NCI-H510A treated with DMSO at 0.1 percent for 48 hours (cell line): Measurements from ENCODE around the gene HABP4.
"Not testable (repeated sequence)": the region's sequence is repeated elsewhere in the genome, so short reads cannot be mapped to it uniquely, and the experiment has no call there.

ENCODE experiments used
- DNase-seq: peaks from one replicate; lab custom pipeline; 2025; lab: John Stamatoyannopoulos, UW

Gene HABP4

DNA sequence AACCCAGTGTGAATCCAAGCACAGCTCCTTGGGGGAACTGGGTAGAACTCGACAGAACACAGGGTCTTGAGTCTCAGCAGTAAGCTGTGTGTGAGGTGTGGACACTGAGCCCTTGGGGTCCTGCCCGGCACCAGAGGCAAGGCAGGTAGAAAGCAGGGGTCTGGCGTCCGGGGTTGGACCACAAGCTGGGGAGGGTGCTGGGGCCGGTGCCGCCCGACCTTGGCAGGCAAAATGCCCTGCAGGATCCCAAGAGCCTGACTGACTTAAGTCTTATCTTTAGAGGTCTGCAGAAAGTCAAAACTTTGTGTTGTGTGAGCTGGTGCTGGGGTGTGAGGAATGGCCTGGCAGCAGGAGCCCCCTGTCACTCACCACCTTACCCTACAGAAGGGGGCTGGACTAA, 49.3 kb downstream of the HABP4 start:
- no peak for DNase-seq

DNA sequence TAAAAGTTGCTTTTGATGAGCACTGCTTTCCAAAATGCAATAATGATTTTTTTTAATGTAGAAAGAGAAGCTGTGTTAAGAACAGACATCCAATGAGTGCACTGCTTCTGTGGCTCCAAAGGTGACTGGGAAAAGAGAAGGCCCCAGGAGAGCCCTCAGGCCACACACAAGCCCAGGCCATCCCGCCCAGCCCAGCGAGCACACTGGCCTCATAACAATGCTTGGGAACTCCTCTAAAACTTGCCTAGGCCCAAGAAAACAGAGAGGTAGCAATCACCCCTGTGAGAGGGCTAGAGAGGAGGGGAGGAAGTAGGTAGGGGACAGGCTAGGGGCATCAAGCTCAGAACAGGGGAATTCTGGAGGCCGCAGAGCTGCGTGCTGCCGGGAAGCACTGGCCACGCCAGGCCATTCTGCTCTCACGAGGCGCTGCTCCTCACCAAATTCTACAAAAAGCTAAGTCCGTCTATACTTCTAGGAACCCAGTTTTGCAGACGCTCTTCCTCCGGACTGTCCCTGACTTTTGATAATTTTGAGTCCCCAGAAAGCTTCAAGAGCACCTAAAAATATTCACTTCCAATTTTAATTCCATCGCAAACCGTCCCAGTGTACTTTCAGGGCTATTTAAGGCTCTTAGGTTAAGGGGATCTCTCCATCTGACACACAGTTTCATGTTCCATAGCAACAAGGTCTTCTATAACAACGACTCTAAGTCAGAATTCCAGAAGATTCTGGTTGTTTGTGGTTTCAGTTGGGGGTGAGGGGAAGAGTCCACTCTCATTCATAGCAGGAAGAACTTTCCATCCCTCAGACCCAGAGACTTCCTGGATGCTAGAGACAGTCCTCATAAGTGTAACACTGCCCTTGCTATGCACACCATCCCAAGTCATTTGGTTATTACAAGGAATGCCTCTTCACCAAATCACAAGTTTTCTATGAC, 51.0 kb downstream of the HABP4 start:
- DNase-seq = no peak

DNA sequence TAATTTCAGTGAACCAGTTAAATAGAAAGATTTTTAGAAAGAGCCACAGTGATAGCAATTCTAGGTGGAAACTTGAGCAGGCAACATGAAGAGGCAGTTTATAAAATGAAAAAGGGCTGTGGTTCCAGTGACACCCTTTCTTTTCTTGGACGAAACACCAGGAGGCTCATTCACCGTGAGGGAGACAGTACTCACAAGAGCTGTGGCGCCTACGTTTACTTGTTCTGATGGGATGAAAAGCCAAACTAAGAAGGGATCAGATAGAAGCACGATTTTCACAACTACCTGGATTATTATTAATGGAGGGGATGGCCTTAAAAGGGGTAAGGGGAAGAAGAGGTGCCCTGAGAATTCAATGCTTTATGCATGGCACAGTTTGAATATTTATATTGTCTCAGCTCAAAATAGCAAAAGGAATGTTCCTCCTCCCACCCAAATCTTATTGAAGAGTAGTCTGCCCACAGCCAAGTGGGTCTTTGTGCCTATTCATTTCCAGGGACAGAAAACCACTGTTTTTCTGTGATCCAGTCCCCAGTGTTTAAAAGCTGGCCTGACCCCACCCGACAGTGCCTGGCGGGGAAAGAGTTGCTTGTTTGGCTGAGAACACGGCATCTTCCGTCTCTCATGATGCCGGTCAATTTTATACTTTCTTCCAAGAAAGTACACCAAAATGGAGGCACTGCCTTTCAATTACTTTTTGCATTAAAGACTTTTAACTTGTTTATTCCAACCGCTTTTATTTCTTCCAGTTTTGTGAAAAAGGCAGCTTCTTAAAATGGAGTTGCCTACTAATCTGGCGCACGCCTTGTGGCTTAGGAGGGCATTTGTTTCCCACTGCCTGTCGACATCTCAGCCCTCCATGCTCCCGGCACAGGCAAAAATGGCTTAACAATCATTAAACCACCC, 51.9 kb downstream of the HABP4 start:
- DNase-seq = no peak

DNA sequence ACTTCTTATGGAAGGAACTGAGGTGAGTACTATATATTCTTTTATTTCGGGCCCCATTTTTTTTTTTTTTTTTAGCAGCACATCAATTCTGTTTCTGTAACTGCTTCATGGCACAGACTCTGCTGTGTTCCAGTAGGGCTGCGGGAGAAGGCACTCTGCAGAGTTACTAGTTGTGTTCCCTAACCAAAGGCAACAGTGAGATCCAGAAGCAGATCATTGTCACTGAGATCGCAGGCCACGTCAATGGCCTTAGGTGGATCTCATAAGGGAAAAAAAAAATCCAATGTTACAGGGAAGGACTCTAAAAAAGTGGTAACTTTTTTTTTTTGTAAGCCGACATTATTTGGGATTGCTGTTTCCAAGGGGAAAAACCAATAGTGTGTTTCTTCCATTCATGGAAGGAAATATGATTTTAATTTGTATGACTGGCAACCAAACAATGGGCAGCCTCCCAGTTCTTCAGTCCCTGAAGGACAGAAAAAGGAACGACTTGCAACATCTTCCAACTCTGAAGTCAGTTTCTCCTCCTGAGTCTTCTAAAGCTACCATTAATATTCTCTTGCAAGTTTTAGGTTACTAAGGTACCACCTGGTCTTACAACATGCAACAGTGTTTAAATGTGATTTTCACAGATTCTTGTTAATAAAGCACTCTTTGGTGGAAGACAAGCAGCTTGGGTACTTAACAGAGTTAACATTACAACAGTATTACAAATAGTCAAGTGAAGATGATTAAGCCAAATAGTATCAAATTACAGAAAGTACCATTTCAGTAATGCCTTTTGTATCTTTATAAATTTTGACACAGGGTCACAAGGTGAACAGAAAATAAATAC, 52.8 kb downstream of the HABP4 start:
- DNase-seq = no peak

DNA sequence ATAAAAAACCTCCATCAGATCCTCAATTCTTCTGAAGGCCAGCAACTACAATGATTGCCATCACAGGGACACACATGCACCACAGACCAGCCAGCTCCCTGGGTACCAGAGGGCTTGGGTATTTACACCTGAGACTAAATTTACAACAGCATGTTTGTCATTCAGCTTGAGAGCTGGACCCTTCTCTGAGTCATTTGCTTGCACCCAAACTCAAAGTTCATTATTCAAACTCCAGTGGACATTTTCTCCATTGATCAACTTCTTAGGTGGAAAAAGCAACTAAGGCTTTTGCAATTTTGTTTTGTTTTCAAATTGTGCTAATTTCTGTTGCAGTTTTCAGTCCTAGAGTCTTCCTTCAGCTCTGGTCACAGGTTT, 53.4 kb downstream of the HABP4 start:
- DNase-seq = not testable (repeated sequence)

DNA sequence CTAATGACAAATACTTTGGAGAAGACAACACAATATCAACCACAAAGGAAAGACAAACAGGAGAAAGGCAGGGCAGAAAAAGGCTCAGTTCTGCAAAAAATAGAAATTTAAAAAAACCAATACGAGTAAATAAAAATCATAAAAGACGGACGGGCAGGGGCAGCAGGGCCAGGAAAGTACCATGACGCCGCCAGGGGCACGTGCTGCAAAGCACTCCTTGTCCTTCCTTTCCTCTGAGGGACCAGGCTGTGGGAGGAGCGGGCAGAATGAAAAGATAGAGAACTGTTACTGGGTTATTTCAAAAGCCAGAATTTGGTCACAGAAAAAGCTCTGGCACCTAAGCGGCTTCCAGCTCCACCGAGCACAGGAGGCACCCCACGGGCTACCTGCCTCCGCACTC, 53.9 kb downstream of the HABP4 start:
- DNase-seq = no peak

DNA sequence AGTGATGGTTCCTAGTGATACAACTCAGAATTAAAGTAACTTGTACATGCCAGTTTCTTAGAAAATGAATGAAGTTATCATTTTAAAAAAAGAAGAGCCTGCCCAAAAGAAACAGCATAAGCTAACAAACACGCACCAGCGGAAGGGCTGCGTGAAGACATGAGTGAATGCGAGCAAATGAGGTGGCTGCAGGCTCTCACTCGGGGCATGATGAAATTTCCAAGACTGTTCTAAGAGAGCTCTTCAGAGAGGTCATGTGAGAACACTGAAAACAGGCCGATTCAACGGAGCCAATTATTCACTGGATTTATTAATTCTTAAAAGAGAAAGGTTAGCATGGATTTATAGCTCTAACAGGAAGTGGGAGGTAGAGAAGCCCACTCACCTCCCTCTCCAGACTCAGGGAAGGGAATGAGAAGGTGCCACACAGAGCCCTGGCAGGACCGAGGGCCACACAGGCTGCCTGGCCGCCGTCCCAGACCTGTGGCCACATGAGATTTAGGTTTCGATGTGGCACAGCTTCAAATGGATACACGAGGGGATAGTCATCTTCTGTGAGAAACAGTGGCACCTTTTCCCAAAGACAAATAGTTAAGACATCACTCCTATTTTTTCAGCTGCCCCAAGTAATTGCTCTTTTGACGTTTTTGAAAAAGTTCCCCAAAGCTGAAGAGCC, 55.5 kb downstream of the HABP4 start:
- DNase-seq = no peak

DNA sequence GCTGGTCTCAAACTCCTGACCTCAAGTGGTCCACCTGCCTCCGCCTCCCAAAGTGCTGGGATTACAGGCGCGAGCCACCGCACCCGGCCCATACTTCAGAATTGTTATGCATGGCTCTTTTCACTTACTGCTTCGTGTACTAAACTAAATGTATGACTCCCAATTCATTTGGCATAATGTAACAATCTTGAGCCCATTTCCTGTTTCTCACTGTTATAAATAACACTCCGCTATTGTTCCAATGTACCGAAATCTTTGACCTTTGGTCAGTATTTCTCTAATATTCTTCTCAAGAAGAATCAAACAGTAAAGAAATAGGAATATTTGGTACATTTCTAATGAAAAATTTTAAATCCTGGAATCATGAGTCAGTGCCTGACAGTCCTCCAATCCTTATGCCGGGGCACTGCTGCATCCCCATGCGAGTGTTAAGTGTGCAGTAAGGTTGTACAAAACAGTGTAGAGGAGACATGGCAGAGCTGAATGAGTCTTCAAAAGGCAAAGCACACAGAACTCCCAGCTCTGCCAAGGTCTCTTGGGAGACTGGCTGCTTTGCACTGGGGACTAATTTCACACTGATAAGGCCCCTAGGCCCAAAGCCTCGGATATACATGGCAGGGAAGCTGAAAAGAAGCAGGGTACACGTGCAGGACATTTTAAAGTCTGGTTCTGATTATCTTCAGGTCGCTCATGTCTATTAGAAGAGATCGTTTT, 58.4 kb downstream of the HABP4 start:
- DNase-seq = no peak

DNA sequence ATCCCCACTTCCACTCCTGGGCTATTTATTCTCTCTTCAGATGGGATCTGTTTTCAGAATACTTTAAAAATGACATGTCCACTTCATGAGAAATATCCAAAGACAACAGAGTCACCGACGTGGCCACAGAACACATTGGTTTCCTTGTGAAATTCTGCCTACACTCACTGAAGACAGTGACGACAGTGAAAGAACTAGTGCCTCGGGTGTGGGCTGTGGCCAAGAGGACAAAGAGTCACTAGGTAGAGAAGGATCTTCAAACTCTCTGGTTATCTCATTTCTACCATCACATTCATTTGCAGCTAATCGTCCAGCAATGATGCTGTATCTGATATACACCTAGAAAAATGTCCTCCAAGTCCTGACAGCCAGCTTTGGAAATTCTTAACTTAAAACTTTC, 59.1 kb downstream of the HABP4 start:
- DNase-seq = no peak

DNA sequence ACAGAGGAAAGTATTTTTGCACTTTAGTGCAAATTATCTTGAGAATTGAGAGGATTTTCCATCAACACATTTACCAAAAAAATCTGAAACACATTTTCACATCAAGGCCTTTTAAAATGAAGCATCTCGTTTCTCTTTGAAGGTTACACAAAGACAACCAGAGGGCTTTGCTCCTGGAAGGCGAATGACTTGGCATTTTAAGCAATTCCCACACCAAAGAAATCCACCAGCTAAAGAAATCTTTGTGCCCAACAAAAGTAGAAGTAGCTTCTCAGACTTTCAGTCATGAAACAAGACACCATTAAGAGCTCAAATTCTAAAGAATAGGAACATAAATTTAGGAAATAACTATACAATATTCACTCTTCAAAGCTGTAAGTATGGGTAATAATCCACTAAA, 59.9 kb downstream of the HABP4 start:
- DNase-seq = no peak

DNA sequence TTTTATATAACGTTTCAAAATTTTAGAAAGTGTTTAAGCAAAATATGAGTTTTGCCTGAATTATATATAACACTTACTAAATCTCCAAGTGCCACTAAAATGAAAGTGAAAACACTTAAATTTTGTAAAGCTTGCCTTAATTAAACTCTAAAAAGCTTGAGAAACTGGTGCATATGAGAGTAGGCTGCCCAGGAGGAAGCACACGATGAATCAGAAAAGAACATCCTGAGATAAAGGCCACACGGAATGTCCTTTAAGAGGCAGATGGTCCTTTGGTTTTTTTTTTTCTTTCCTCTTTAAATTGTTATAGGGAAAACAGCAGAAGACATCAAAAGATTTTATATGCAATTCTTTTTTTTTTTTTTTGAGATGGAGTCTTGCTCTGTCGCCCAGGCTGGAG, 60.3 kb downstream of the HABP4 start:
- DNase-seq = no peak

DNA sequence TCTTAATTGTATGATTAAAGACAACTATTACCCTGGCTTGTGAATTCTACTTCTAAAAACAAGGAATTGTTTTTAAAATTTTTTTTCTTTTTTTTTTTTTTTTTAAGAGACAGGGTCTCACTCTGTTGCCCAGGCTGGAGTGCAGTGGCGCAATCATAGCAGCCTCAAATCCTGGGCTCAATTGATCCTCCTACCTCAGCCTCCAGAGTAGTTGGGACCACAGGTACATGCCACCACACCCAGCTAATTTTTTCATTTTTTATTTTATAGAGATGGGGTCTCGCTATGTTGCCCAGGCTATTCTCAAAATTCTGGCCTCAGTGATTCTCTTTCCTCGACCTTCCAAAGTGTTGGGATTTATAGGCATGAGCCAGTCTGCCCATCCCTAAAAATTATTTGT, 62.3 kb downstream of the HABP4 start:
- no peak for DNase-seq

DNA sequence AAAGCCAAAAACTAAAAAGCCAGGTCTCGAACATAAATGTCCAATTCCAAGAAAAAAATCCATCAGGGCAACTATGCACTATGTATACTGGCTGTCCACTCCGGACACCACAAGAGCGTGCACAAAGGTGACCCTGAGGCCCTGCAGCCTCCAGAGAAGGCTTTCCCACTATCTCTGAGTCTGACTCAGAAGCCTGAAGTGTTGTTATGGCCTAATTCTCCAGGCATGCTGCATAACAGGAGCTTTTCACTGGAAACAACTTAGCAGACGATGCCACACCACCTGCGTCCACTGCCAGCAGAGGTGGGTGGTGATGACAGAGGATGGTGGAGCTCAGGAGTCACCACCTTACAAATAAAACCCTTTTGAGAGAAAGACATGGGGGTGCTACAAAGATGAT, 63.7 kb downstream of the HABP4 start:
- no peak for DNase-seq

DNA sequence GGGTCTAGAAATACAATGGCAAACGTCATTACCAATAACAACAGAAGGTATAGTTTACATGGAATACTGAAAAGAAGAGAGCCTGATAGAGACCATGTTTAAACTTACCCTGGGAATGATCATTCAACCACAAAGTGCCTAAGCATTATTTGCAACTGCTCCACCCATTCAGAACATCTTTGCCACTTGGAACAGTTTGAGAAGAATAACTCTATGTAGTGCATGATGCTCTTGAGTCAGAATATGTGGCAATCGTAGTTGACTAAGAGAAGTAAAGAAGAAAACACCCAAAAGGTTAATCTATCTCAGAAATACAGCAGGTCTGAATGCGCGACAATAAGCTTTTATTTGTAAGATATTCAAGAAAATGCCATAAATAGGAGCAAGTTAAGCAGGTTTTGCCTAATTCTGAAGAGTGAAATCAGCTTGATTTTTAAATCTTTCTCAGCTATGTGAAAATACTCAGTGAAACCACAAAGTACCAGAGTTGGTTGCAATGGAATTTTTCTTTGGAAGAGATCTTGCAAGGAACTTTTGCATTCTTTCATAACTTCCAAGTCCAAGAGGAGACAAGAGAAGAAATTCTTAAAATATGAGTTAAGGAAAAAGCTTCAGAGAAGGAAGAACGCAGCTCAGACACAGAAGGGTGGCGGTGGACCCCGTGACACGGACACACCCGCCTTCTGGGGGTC, 64.3 kb downstream of the HABP4 start:
- DNase-seq = no peak

DNA sequence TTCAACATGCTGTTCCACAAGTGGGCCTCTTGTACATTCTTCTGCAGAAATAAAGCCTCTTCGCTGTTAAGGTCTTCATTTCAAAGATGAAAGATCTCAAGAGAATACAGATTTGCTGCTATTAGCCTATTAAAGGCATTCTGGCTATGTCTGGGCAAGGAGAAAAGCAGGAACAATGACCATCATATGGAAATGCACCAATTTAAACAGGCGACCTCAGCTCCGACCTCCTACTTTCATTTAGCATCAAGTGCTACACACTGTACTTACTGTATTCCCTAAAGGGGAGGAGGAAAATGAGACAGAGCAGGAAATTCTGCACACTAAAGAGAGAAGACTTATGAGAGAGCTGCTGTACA, 64.8 kb downstream of the HABP4 start:
- no peak for DNase-seq

DNA sequence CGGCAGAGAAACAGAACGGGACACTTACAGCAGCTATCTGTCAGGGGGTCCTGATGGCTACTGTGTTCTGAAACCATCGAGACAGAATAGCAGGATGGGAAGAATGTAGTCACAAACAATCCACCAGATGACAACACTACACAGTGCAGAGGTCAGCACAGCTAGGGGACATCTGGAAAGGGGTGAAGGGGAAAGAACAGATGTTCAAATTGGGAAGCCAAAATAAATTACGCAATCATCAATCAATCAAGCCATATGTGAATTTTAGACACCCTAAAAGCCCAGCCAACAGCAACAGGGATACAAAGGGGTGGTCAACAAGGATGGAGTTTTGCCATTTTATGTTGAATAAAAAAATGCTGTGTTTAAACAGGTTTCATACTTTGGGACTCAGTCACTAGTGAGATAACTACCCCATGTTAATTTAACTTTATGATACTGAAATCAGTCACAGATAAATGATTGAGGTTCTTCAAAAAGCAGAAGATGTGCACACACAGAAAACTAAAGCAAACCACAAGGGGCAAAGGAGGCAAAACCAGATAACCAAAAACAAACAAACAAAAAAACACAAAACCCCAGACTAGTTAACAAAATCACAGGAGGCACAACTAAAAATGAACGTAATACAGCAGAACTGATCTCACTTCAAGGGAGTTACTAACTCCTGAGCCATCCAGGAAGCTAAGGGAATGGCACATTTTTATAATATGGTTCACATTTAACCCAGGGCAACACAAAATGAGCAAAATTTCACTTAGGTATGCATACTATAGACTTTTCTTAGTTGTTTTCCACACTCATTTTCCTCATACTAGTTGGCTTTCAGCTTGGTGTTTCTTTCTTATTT, 65.9 kb downstream of the HABP4 start:
- no peak for DNase-seq

DNA sequence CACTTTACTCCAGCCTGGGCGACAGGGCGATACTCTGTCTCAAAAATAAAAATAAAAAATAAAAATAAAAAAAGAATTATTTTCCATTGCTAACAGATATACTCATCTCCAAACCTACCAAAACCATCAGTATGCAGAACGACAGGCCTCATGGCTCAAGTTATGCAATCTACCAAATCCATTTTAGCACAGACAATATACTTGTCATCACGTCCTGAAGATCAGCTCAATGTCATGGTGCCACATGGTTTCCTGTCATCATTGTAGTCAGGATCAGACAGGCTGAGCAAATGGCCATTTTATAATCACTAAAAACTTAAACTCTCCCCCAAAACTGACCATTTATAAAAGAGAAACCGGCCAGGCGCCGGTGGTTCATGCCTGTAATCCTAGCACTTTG, 69.1 kb downstream of the HABP4 start:
- DNase-seq = no peak

DNA sequence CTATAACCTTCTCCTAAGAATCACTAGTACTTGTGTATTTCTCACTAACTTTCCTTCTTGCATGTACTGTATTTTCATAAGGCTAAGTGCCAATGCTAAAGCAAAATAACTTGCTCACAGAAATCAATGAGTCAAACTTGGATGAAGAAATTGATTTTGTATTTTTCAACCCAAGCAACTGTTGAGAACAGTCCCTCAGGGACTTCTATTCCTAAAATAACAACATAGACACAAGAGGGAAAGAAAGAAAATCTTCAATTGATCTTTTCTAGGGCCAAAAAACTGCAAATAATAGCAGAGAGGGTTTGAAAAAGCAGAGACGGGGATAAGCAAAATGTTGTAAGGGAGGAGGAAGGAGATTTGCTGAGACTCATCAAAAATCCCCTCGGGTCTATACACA, 69.8 kb downstream of the HABP4 start:
- no peak for DNase-seq

DNA sequence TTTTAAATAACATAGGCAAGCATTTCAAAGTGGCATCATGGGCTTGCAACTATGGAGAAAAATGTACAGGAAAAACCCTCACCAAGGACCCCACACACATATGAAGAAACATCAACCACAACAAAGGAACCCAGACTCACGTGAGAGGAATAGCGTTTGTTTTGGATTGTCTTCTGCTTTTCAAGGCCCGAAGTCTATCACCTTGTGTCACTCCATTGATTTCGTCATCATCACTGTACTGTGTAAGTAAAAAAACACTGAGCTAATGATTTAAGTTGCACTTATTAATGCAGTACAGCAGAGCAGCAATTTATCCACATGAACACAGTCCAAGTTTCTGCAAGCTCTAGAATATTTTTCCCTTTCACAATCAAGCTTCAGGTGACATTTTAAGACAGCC, 72.4 kb downstream of the HABP4 start:
- DNase-seq = no peak

DNA sequence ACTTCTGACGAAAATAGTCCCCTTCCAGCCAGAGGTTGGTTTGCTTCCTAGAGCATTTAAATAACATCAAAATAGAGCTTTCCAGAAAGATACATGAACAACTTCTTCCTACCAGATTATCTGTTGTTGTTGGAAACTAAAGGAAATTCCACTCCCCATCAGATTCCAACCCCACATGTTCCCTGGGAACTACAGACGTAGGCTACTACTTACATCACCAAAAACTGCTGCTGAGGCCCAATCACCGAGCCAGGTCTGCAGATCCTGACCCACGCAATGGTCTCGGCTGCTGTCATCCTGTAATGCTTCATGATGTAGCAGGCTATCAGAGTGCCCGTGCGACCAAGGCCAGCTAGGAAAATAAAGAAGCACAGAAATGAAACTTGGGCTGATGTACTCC, 73.4 kb downstream of the HABP4 start:
- no peak for DNase-seq
